K562 treated with DMSO at 1 percent for 4 hours (cell line): ENCODE results near the gene PCBD1. TPM values are rescaled to one million over a fixed set of nuclear protein-coding genes. Genes with fewer than 3 reads are reported as not detected.

ENCODE experiments used
- total RNA-seq: library from RNA; unstranded; fragments of 300-600 nt; gene quantifications from 2 replicates; pipeline ENCODE4 v1.2.3, GENCODE V29; 2022; ENCODE audit not compliant: insufficient read depth

The PCBD1 gene
- 52.6 and 79.3 TPM in 2 replicates for total RNA-seq

GRCh38 chr10:70887804-70888800 lies at the start of gene PCBD1:
Gene PCBD1 (minus strand): TSS chr10:70888565. CDS start chr10:70888533, 32 bp downstream.

Other genes with a start within 250 kb of the PCBD1 start
- gene ADAMTS14, start 216.1 kb downstream of the PCBD1 start, total RNA-seq: 68.4 and 79.1 TPM in 2 replicates
- not detected in 2 replicates for gene TBATA, start 103.2 kb downstream of the PCBD1 start, total RNA-seq
- 7.6 and 9.6 TPM in 2 replicates for gene SGPL1, start 72.6 kb downstream of the PCBD1 start, total RNA-seq